ENCODE data around the gene PTPRG.
A peak's percentile ranks its signal among the peaks of the same experiment; 100 is the strongest.

Gene PTPRG

GRCh38 chr3:61946570-61947324, 385.4 kb downstream of the PTPRG start:
- Histone ChIP-seq H3K27me3 (no peaks in the 10 kb centered on the region), H3K9ac (no peak overlapping the region), H3K4me1 (peaks cover 8 to 56% (median 32%) of the 10 kb centered on the region in 10 experiments; a peak in 19 of 20 replicates), H3K4me2 (peak overlapping the region in 7 of 11 experiments; percentile 8 to 73 (median 63); a peak in 9 of 22 replicates), H3K36me3 (peaks cover 0 to 7% (median 0%) of the 10 kb centered on the region in 11 experiments; a peak in 1 of 22 replicates), H3K9me3 (replicated peaks in 1 of 11) (peaks cover 5 to 15% (median 14%) of the 10 kb centered on the region in 11 experiments; a peak in 21 of 22 replicates), H3K27ac (no peak overlapping the region), H4K20me1 (peaks cover 0 to 6% (median 0%) of the 10 kb centered on the region in 11 experiments; a peak in 1 of 22 replicates), H3K4me3 (no peak overlapping the region)
- no peak for TF ChIP-seq Cebpa-rat (IDR thresholded peaks at IDR 0.05)

- Histone ChIP-seq H3K9me3 (replicated peaks in 1 of 11) (peaks cover 0 to 8% (median 7%) of the 10 kb centered on the region in 11 experiments; a peak in 15 of 22 replicates), H3K4me3 (no peak overlapping the region), H3K4me1 (peaks cover 8 to 56% (median 32%) of the 10 kb centered on the region in 10 experiments; a peak in 19 of 20 replicates), H3K27me3 (no peaks in the 10 kb centered on the region), H4K20me1 (peaks cover 0 to 6% (median 0%) of the 10 kb centered on the region in 11 experiments; a peak in 2 of 22 replicates), H3K9ac (no peak overlapping the region), H3K36me3 (0 out of 22 replicates have a peak, but pooled peaks cover 0 to 5% (median 0%) of the 10 kb centered on the region in 11 experiments), H3K4me2 (peak overlapping the region in 10 of 11 experiments; percentile 8 to 73 (median 57); a peak in 19 of 22 replicates), H3K27ac (no peak overlapping the region)
- no peak for TF ChIP-seq Cebpa-rat (IDR thresholded peaks at IDR 0.05)
Observed at GRCh38 chr3:61947456-61947855, 386.1 kb downstream of the PTPRG start.

DNA sequence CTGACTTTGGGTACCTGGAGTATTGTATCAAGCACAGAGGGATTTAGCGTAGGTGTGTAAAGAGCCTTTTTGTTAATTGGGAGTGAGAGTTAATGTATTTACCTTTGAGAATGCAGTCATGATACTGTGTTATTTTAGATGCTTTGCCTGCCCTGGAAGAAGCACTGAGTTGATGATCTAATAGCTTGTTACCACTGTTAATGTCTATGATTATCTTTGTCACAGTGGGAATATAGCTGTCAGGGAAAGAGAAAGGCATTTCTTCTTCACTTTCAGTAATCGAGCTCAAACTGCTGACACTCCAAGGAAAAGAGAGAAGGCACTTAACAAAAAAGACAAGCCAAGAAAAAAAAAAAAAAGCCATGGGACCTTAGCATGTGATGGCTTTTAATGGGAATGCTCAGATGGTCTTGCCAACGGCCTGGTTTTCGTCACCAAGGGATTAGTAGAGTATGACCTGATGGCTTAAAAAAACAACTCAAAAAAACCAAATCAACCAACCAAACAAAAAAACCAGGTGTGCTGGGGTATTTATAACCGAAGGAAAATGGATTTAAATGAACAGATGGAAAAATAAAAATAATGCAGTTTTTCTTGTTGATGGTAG, 387.4 kb downstream of the PTPRG start:
- Histone ChIP-seq H3K9ac (no peak overlapping the region), H3K27me3 (no peaks in the 10 kb centered on the region), H3K27ac (no peak overlapping the region), H3K36me3 (0 out of 22 replicates have a peak, but pooled peaks cover 0 to 5% (median 0%) of the 10 kb centered on the region in 11 experiments), H3K4me2 (peak overlapping the region in 8 of 11 experiments; percentile 13 to 73 (median 60); a peak in 15 of 22 replicates), H3K9me3 (replicated peaks in 1 of 11) (no peaks in the 10 kb centered on the region), H3K4me1 (peaks cover 14 to 52% (median 32%) of the 10 kb centered on the region in 10 experiments), H3K4me3 (no peak overlapping the region), H4K20me1 (peaks cover 0 to 15% (median 0%) of the 10 kb centered on the region in 11 experiments; a peak in 2 of 22 replicates)
- no peak for TF ChIP-seq Cebpa-rat (IDR thresholded peaks at IDR 0.05)

DNA sequence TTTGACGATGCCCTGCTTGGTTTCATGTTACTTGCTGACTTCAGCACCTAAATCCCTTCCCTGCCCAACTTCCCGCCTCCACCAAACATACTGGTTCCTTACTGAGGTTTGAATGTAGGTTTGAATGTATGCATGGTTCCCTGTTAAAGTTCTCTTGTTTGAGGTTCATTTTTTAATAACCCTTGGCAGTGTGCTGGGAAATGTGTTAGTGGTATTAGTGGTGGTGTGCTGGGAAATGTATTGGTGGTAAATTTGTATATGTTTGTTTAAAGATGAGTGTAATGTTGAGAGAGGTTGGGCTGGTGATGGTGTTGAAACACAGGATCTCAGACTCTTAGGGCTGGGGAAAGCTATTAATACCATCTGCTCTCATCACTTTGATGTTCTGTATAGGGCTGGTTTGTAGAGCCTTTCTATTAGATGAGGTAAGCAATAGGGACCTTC, 392.7 kb downstream of the PTPRG start:
- peaks cover 0 to 15% (median 9%) of the 10 kb centered on the region in 10 experiments; a peak in 17 of 20 replicates for H3K4me1 ChIP-seq
- no peaks in the 10 kb centered on the region for H3K27me3 ChIP-seq
- H3K4me3 ChIP-seq: no peak overlapping the region
- H3K4me2 ChIP-seq: peak overlapping the region in 2 of 11 experiments; percentile 33 to 36; a peak in 4 of 22 replicates
- TF ChIP-seq Cebpa-rat (IDR thresholded peaks at IDR 0.05): no peak
- H3K9ac ChIP-seq: no peak overlapping the region
- peaks cover 0 to 16% (median 0%) of the 10 kb centered on the region in 11 experiments; a peak in 4 of 22 replicates for H4K20me1 ChIP-seq
- H3K36me3 ChIP-seq: no peaks in the 10 kb centered on the region
- H3K27ac ChIP-seq: no peak overlapping the region
- H3K9me3 ChIP-seq (replicated peaks in 1 of 11): no peaks in the 10 kb centered on the region

GRCh38 chr3:61955483-61955882, 394.1 kb downstream of the PTPRG start:
- no peak overlapping the region for H3K9ac ChIP-seq
- H3K4me1 ChIP-seq: peaks cover 0 to 13% (median 0%) of the 10 kb centered on the region in 10 experiments; a peak in 6 of 20 replicates

DNA sequence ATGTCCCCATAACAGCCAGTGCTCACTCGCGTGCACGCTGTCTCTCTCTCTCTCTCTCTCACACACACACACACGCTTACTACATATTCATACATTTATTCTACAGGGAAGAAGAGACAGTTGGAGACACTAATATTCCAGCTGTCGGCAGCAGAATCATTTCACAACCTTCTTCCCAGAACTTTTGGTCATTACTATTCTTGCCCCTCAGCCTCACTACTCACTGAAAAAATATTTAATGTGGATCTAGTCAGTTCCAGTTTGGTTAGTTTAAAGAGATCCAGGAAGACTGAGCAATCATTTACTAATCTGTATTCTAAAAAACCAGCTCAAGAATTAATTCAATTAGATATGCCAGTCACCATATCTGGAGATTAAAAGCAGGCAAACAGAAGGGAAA, 394.9 kb downstream of the PTPRG start:
- Histone ChIP-seq H3K9ac (no peak overlapping the region), H3K4me2 (no peak overlapping the region), H3K27me3 (no peaks in the 10 kb centered on the region), H3K4me1 (peaks cover 0 to 13% (median 0%) of the 10 kb centered on the region in 10 experiments; a peak in 3 of 20 replicates), H3K9me3 (replicated peaks in 1 of 11) (no peaks in the 10 kb centered on the region), H3K27ac (no peak overlapping the region), H3K4me3 (no peak overlapping the region), H3K36me3 (no peaks in the 10 kb centered on the region), H4K20me1 (peaks cover 0 to 16% (median 0%) of the 10 kb centered on the region in 11 experiments; a peak in 4 of 22 replicates)
- no peak for TF ChIP-seq Cebpa-rat (IDR thresholded peaks at IDR 0.05)

More at GRCh38 chr3:61955483-61955882, 394.1 kb downstream of the PTPRG start:
- Histone ChIP-seq H3K4me2 (no peak overlapping the region), H3K27ac (no peak overlapping the region), H3K36me3 (no peaks in the 10 kb centered on the region), H4K20me1 (peaks cover 0 to 16% (median 0%) of the 10 kb centered on the region in 11 experiments; a peak in 4 of 22 replicates), H3K4me3 (no peak overlapping the region), H3K9me3 (replicated peaks in 1 of 11) (no peaks in the 10 kb centered on the region), H3K27me3 (no peaks in the 10 kb centered on the region)
- no peak for TF ChIP-seq Cebpa-rat (IDR thresholded peaks at IDR 0.05)

DNA sequence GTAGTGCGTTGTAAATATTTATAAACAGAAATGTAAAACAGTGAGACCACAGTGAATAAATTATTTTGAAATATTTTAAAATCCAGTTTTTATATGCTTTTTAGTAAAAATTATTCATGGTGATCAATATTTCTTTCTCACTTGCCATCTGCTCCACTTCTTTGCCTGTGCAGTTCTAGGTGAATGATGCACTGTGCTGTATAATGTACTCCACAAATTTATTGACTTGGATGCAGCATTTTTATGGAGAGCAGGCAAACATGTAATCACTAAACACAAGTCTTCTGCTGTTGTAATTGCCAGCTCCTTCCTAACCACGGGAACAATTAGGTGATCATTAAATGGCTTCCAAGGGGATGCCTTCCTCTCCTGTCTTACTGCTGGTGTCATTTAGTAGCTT, 395.9 kb downstream of the PTPRG start:
- TF ChIP-seq Cebpa-rat (IDR thresholded peaks at IDR 0.05): no peak
- H3K27me3 ChIP-seq: no peaks in the 10 kb centered on the region
- H4K20me1 ChIP-seq: peaks cover 0 to 16% (median 0%) of the 10 kb centered on the region in 11 experiments; a peak in 5 of 22 replicates
- no peaks in the 10 kb centered on the region for H3K36me3 ChIP-seq
- no peak overlapping the region for H3K4me3 ChIP-seq
- H3K9ac ChIP-seq: no peak overlapping the region
- H3K4me1 ChIP-seq: peaks cover 0 to 13% (median 0%) of the 10 kb centered on the region in 10 experiments; a peak in 3 of 20 replicates
- no peaks in the 10 kb centered on the region for H3K9me3 ChIP-seq (replicated peaks in 1 of 11)
- no peak overlapping the region for H3K4me2 ChIP-seq
- no peak overlapping the region for H3K27ac ChIP-seq

GRCh38 chr3:61960976-61961375, 399.6 kb downstream of the PTPRG start:
- Histone ChIP-seq H3K9ac (no peak overlapping the region), H3K27ac (no peak overlapping the region), H3K4me3 (no peak overlapping the region), H3K4me2 (no peak overlapping the region), H3K4me1 (no peaks in the 10 kb centered on the region), H3K9me3 (replicated peaks in 1 of 11) (no peaks in the 10 kb centered on the region), H3K27me3 (no peaks in the 10 kb centered on the region), H4K20me1 (peaks cover 0 to 5% (median 0%) of the 10 kb centered on the region in 11 experiments; a peak in 5 of 22 replicates), H3K36me3 (no peaks in the 10 kb centered on the region)
- no peak for TF ChIP-seq Cebpa-rat (IDR thresholded peaks at IDR 0.05)

DNA sequence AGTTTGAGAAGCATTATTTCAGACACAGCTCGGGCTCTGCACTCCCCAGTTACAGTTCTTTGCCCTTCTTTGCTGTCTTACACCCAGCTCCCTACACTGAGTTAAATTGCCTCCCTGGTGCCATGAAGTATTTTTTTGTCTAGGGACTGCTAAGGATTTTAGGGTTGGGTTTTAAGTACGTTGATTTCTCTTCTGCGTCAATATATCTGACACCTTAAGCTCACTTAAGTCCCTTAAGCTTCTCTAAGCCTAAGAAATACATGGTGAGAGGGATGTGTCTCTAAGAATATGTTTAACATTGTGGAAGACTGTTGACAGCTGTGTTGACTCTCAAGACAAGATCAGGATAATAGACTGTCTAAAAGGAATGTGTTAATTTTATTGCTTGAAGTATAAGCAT, 400.5 kb downstream of the PTPRG start:
- Histone ChIP-seq H3K36me3 (no peaks in the 10 kb centered on the region), H3K27ac (no peak overlapping the region), H4K20me1 (peaks cover 0 to 7% (median 0%) of the 10 kb centered on the region in 11 experiments; a peak in 6 of 22 replicates), H3K9ac (no peak overlapping the region), H3K27me3 (no peaks in the 10 kb centered on the region), H3K9me3 (replicated peaks in 1 of 11) (no peaks in the 10 kb centered on the region), H3K4me1 (no peaks in the 10 kb centered on the region), H3K4me3 (no peak overlapping the region), H3K4me2 (no peak overlapping the region)
- TF ChIP-seq Cebpa-rat (IDR thresholded peaks at IDR 0.05): no peak

Data from BLaER1 treated with 17β-estradiol and CSF1 and Interleukin-3, amounts not matched to agents 10 nM and 100 nM (cell line).